HG02870 (cell line): ENCODE measurements around the gene PAX5.

Source experiments
- ATAC-seq: cut with Tn5 transposase; IDR thresholded peaks from one replicate; pipeline ENCODE4 v1.9.1; 2021; ENCODE audit warnings: mild to moderate bottlenecking, moderate library complexity; ENCODE audit not compliant: unreplicated experiment

Gene PAX5

DNA sequence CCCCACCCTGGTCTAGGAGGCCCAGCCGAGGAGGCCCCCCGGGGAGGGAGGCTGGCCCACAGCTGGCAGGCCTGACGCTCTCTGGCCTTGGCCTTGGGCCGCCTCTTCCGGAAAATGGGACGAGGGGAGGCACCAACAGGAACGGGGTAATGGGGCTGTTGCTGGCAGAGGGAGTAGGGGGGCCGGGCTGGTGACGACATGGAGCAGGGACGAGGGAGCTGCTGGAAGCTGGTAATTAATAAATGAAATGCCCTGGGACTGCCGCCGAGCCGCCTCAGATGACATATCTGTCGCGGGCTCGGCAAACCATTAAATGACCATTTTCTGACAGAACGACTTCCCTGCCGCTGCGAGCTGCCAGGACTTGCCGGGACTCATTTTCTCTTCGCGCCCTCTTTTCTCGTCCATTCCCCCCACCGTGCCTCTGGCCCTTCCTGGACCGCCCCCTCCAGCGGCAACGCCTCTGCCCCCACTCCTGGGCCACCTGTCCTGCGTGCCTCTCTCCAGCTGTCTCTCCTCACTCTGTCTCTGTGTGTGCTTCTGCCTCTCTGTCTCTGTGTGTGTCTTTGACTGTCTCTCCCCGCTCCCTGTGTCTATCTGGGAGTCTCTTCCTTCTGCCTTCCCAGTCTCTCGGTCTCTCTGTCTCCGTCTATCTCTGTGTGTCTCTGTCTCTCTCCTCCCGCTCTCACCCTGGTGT, 215.7 kb downstream of the PAX5 start:
- ATAC-seq = no peak

DNA sequence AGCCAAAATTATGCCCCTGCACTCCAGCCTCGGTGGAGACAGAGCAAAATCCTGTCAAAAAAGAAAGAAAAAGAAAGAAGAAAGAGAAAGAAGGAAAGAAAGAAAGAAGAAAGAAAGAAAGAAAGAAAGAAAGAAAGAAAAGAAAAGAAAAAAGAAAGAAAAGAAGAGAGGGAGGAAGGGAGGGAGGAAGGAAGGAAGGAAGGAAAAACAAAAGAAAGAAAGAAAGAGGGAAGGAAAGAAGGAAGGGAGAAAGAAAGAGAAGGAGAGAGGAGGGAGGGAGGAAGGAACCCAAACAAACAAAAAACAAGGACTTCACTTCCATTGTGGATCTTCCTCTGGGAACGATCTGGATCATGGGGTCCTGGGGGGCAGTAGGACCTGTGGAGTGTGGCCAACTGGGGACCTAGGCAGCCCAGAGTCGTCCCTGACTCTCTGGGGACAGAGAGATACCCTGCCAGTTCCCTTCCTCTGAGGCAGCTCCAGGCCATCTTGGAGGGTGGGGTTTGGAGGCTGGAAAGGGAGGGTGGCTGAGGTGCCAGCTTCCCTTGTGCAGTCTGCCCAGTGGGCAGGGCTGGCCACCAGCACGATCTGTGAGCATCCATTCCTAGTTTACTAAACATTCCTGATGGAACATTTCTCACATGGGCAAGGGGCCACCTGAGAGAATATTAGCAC, 216.8 kb downstream of the PAX5 start:
- ATAC-seq = no peak

GRCh38 chr9:36816371-36816770, 217.7 kb downstream of the PAX5 start:
- ATAC-seq = no peak

DNA sequence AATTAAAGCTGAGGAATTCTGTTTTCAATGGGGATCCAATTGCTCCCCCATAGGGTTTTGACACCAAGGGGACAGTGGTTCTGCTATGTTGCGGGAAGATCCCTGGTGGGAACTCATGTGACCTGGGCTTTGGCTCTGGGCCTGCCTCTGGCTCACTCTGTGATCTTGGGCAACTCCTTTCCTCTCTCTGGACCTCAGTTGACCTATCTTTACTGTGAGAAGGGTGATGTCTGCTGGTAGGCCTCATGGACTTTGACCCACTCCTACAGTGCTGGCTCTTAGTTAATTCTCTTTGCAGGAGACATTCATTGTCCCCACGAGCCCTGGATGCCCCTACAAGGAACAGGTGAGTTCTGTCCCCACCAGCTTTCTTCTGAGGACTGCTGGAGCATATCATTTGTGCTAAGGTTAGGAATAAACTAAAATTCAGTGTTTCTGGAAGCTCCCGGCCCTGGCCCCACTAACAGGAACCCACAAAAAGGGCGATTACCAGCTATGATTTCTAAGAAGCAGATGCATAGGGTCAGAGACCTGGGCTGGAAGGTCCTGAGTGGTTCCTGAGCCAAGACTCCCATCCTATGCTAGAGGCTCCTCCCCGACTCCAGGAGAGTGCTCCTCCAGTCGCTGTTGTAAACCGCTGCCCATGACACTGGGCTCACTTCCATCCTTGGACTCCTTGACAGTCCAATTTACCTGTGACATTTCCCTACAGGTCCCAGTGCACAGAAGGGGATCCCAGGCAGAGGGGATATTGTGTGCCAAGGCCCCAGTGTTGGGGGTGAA, 218.3 kb downstream of the PAX5 start:
- ATAC-seq = no peak

- ATAC-seq = no peak
Observed at GRCh38 chr9:36815023-36815422, 219.0 kb downstream of the PAX5 start.

DNA sequence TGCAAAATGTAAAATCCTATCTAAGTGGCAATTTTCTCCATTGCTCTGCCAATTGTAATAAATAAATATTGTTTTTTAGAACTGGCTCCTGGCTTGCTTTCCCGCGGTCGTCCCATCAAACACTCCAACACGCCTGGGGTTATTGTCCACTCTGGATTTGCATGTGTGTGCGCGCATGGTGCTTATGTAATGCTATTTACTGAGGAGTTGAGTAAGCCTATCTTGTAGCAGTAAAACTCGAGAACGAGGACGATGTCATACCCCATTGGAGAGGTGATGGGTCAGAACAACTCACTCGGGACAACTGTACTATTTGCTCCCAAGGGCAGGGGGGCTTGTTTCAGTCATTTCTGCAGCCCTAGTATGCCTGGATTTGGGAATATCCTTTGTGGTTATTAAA, 220.9 kb downstream of the PAX5 start:
- ATAC-seq = no peak

DNA sequence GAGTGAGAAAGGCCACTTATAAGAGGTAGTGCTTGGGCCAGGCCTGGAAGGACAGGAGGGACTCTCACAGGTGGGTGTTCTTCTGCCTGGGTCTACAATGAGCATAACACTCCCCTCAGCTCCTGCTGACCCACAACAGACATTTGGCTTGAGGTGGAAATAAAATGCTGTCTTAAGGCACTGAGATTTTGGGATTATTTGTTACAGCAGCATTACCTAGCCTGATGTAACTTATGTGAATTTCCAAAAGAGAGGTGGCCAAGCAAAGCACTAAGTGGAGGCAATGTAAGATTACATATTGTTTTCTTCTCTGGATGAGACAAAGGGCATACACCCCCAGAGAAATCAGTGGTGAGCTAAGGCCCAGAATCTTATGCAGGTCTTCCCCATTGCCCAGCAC, 221.5 kb downstream of the PAX5 start:
- no peak for ATAC-seq

- no peak for ATAC-seq
Observed at GRCh38 chr9:36808251-36808650, 225.8 kb downstream of the PAX5 start.

- ATAC-seq = no peak
Observed at GRCh38 chr9:36803961-36804360, 230.1 kb downstream of the PAX5 start.

- no peak for ATAC-seq
Observed at GRCh38 chr9:36802201-36802920, 231.7 kb downstream of the PAX5 start.

DNA sequence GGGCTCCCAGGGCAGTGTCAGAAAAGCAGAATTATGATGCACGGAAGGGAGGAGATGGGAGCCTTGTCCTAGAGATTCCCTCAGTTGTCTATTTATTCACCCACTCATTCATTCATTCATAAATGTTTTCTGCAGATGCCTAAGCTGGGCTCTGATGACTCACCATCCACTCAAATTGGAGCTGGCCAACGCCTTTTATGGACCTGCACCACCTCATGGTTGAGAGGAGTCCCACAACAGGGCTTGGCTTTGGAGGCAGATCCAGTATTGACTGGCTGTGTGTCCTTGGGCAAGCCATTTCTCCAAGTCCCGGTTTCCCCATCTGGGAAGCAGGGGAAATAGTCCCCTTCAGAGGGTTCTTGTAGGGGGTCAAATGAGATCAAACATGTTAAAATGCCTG, 233.6 kb downstream of the PAX5 start:
- ATAC-seq = no peak

DNA sequence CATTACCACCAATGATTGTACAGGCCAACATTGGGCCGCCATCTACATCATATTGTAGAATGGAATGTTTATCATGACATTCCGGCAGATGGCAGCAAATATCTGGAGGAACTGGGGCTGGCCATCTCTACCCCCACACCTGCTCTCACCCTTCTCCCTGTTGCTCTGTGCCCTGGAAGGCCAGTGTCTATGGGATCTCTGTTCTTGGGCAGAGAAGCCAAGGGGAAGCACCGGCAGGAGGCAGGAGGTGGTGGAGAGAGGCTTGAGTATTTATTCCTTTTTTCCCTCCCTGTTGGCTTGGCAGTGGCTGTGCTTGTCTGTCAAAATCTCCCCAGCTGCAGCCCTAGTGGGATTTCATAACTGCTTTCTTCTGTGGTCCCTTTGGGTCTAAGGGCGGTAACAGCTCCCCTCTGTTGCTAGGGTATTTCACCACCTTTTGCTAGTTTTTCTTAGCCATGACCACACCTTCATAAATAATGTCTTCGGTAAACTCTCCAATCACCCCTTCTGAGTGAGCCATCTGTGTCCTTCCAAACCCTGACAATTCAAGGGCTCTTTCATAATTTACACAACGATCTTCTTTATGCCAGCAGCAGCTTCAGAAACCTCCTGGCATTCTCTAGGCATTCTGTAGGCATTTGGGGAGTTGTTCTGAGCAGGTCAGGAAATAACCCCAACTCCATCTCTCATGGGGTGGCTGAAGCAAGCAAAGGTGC, 235.6 kb downstream of the PAX5 start:
- no peak for ATAC-seq

GRCh38 chr9:36797471-36798220, 236.4 kb downstream of the PAX5 start:
- ATAC-seq = no peak

DNA sequence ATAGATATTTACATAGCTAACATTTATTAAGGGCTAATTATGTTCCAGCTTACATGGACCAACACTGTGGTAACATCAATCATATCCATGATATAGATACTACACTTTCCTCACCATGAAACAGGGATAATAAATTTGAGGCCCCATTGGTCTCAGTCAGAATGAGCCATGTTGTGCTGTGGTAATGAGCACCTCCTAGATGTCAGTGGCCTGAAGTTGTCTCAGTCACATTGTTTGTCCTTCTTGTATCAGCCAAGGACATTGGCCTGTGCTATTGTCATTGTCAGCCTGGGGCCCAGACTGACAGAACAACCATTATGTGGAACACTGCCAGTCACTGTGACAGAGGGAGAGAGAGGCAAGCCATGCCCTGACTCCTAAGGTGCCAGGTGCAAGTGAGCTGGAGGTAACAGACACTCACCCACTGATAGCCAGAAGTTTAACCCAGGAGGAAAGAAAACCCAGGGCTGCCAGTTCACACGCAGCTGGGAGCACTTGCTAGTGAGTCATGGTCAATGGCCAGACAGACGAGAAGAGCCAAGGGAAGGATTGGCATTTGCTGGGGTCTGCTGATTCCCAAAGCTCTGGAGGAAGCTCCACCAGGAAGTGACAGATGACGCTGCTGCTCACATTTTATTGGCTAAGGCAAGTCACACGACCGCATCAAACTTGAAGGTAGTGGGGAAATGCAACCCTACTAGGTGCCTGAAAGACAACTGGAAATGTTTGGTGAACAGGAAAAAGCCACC, 237.2 kb downstream of the PAX5 start:
- ATAC-seq = no peak

DNA sequence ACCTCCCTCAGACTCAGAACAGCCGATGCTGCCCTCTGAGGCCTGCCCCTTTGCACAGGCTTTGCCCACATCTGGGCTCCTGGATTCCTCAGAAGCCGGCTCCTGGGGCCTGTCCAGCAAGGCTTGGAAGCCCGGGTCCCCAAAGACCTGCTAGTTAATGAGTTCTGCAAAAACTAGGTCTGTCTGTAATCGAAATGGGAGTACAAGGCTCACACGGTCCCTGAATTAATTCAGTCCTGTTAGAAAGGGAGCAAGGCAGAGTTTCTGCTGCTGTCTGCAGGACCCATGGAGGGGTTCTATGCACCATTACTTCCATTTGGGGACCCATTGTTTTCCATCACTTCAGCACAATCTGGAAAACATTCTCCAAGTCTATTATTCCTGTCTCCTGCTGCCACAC, 239.6 kb downstream of the PAX5 start:
- no peak for ATAC-seq

DNA sequence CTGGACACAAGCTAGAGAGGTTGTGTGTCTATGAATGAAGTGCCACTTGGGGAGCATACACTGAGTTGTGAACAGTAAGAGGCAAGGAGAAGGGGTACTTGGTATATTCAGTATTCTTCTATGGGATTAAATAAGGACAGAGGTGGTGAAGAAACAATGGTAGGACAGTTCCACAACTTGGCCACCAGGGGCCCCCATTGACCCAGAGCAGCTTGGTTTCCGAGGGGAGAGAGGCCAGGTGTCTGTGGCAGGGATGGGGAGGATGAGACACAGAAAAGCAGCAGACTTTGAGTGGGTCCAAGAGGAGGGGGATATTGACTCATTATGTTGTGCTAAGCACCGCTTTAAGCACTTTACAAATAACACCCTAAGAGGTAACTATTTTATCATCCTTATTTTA, 240.8 kb downstream of the PAX5 start:
- no peak for ATAC-seq

GRCh38 chr9:36791222-36791950, 242.7 kb downstream of the PAX5 start:
- ATAC-seq = no peak

DNA sequence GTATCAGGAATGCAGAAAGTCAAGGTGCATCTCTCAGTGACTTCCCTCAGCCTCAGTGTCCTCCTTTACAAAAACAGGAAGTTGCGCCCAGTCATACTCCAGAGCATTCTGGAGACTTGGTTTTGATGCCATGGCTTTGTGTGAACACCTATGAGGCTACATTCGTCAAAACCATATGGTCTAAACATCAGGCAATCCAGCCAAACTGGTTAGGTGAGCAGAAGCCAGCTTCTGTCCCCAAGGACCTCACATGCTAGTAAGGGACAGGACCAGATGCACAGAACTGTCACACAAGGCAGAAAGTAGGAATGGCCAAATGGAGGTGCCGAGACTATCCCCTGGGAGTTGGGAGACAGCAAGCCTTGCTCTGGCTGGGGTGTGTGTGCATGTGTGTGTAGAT, 244.2 kb downstream of the PAX5 start:
- no peak for ATAC-seq

DNA sequence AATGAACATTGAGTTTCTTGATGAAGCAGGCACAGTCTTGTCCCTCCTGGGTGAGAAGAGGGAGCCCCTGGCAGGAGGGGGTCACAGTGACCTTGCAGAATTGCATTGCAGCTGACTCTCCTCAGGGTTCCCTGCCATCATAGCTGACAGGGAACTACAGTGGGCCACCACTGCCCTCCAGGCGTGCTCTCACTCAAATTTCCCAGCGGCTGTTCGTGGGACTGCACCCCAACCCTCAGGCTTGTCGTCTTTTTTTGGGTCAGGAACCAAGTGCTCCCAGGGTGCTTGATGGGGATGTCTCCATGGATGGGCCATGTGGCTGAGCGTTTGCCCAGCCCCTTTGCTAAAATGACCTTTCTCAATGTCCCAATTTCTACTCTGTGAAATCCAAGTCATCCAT, 245.5 kb downstream of the PAX5 start:
- ATAC-seq = no peak
